Osteocyte (in vitro differentiated cells): ENCODE results near the gene SMIM29. TPM values are rescaled to one million over a fixed set of nuclear protein-coding genes. Genes with fewer than 3 reads are reported as not detected.
A peak's percentile ranks its signal among the peaks of the same experiment; 100 is the strongest.

Experiments
- DNase-seq: peaks from one replicate; pipeline ENCODE4 v3.0.0; 2021; ENCODE audit warnings: mixed read lengths; ENCODE audit not compliant: unreplicated experiment; ENCODE audit errors: extremely low spot score
- H3K27ac Mint-ChIP-seq: one replicate; pipeline ENCODE4 v1.8.0; 2021; ENCODE audit warnings: mild to moderate bottlenecking, mixed read lengths; ENCODE audit not compliant: unreplicated experiment
- H3K27me3 Mint-ChIP-seq: one replicate; pipeline ENCODE4 v1.8.0; 2021; ENCODE audit warnings: mixed read lengths; ENCODE audit not compliant: unreplicated experiment
- H3K36me3 Mint-ChIP-seq: one replicate; pipeline ENCODE4 v1.8.0; 2021; ENCODE audit warnings: mixed read lengths; ENCODE audit not compliant: unreplicated experiment
- H3K4me1 Mint-ChIP-seq: one replicate; pipeline ENCODE4 v1.8.0; 2021; ENCODE audit warnings: mixed read lengths; ENCODE audit not compliant: unreplicated experiment
- H3K4me3 Mint-ChIP-seq: one replicate; pipeline ENCODE4 v1.8.0; 2021; ENCODE audit warnings: mild to moderate bottlenecking, moderate library complexity, mixed read lengths; ENCODE audit not compliant: unreplicated experiment
- H3K9me3 Mint-ChIP-seq: one replicate; pipeline ENCODE4 v1.8.0; 2021; ENCODE audit warnings: mixed read lengths; ENCODE audit not compliant: unreplicated experiment
- total RNA-seq: library from RNA; stranded (reverse); gene quantifications from 2 replicates; pipeline ENCODE4 v1.2.1, GENCODE V29; 2021
- TF ChIP-seq, protein P1 (sequence below): fragments of 200-600 bp; sonication (generic); IDR thresholded peaks from 2 replicates; pipeline ENCODE4 v1.5.0; 2021; ENCODE audit warnings: antibody characterized with exemption, mild to moderate bottlenecking, moderate library complexity

The SMIM29 gene
- total RNA-seq, 1 donor from 2014 or later = 23.2 TPM

DNA sequence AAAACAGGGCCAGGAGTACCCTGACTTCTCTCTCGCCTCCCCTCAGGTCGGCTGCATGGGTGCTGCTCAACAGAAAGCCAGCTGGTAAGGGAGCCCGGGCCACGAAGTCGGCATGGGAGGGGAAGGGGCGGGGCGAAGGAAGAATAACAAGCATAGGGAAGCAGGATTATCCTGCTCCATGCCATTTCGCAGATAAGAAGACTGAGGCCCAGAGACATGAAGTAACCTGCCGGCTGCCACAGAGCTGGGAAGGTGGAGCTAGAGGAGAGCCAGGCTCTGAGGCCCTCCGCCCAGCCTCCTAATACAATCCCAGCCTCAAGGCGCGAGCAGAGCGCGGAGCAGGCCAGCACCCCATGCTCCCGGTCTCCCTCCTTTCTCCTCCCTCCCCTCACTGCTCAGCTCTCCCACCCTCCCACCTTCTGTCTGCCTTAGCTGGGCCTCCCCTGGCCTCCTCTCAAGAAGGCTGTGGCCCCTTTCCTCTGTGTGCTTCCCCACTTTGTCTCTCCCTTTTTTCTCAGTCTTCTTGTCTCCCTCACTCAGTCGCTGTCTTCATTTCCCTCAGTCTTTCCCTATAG lies 25.3 kb downstream of the SMIM29 start:
- TF ChIP-seq, protein P1, sequence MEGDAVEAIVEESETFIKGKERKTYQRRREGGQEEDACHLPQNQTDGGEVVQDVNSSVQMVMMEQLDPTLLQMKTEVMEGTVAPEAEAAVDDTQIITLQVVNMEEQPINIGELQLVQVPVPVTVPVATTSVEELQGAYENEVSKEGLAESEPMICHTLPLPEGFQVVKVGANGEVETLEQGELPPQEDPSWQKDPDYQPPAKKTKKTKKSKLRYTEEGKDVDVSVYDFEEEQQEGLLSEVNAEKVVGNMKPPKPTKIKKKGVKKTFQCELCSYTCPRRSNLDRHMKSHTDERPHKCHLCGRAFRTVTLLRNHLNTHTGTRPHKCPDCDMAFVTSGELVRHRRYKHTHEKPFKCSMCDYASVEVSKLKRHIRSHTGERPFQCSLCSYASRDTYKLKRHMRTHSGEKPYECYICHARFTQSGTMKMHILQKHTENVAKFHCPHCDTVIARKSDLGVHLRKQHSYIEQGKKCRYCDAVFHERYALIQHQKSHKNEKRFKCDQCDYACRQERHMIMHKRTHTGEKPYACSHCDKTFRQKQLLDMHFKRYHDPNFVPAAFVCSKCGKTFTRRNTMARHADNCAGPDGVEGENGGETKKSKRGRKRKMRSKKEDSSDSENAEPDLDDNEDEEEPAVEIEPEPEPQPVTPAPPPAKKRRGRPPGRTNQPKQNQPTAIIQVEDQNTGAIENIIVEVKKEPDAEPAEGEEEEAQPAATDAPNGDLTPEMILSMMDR = no peak
- Mint-ChIP-seq H3K27me3 (no peaks in the 10 kb centered on the region), H3K4me1 (peaks cover 10% of the 10 kb centered on the region), H3K27ac (peak overlapping the region; percentile 97), H3K4me3 (peak overlapping the region; percentile 79), H3K9me3 (no peaks in the 10 kb centered on the region), H3K36me3 (no peaks in the 10 kb centered on the region)
- DNase-seq = no peak

GRCh38 chr6:34218691-34219090 lies 30.1 kb downstream of the SMIM29 start:
- no peaks in the 10 kb centered on the region for H3K27me3 Mint-ChIP-seq
- no peaks in the 10 kb centered on the region for H3K36me3 Mint-ChIP-seq
- TF ChIP-seq, protein P1 = no peak
- H3K4me3 Mint-ChIP-seq = no peak overlapping the region
- DNase-seq = no peak
- no peaks in the 10 kb centered on the region for H3K9me3 Mint-ChIP-seq
- H3K4me1 Mint-ChIP-seq = peaks cover 9% of the 10 kb centered on the region
- H3K27ac Mint-ChIP-seq = no peak overlapping the region

DNA sequence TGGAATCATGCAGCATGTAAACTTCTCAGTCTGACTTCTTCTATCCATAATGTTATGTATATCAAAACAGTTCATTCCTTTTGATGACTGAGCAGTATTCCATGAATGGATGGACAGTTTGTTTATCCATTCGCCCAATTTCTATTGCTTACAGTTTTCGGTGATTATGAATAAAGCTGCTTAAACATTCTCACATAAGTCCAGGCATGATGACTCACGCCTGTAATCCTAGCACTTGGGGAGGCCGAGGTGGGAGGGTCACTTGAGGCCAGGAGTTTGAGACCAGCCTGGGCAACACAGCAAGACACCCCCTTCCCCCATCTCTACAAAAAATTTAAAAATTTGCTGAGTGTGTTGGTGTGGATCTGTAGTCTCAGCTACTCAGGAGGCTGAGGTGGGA lies 35.0 kb downstream of the SMIM29 start:
- TF ChIP-seq, protein P1 = no peak
- H3K27me3 Mint-ChIP-seq = no peaks in the 10 kb centered on the region
- no peaks in the 10 kb centered on the region for H3K36me3 Mint-ChIP-seq
- H3K4me3 Mint-ChIP-seq = no peak overlapping the region
- H3K27ac Mint-ChIP-seq = no peak overlapping the region
- peaks cover 2% of the 10 kb centered on the region for H3K4me1 Mint-ChIP-seq
- no peaks in the 10 kb centered on the region for H3K9me3 Mint-ChIP-seq
- no peak for DNase-seq

DNA sequence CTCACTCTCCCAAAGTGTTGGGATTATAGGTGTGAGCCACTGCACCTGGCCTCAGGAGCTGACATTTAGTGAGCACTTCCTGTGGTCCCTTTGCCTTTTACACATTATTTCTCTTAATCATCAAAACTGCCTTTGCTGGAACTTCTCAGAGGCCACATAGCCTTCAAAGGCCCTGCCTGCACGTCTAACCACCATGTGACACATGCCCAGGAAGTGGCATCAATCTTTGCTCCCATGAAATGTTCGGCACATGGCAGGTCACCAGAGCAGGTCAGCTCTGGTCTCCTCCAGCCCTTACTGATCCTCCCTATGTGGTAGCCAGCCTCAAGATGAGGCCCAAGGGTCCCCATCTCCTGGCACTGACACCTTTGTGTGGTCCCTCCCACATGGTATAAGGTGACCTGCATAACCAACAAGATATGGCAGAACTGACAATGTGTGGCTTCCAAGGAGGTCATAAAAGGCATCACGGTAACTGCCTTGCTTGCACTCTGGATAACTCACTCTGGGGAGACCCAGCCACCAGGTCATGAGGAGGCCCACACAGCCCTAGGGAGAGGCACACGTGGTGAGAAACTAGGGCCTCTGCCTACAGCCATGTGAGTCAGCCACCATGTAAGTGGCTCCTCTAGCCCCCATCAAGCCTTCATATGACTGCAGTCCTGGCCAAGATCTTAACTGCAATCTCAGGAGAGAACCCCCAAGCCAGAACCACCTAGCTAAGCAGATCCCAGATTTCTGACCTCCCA lies 40.9 kb downstream of the SMIM29 start:
- H3K4me3 Mint-ChIP-seq = no peak overlapping the region
- H3K27me3 Mint-ChIP-seq = no peaks in the 10 kb centered on the region
- TF ChIP-seq, protein P1 = no peak
- no peaks in the 10 kb centered on the region for H3K9me3 Mint-ChIP-seq
- H3K27ac Mint-ChIP-seq = no peak overlapping the region
- no peak for DNase-seq
- H3K4me1 Mint-ChIP-seq = no peaks in the 10 kb centered on the region
- H3K36me3 Mint-ChIP-seq = no peaks in the 10 kb centered on the region

DNA sequence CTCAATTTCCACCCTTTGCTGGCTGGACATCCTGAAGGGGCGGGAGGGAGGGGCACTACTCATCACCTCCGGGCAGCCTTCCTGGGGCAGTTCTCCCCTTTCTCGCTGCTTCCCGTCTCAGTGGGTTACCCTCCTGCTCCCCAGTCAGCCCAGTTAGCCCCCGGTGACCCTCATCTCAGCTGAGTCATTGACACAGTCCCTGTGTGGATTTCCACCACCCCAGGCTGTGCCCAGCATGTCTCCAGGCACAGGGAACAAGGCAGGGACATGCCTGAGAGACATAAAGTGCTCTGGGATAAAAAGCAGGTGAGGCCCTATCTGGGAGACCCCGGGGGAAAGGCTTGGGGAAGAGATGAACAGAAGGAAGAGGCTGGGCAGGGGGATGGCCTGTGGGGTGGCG lies 42.1 kb downstream of the SMIM29 start:
- Mint-ChIP-seq H3K4me1 (no peaks in the 10 kb centered on the region), H3K27ac (no peak overlapping the region), H3K4me3 (no peak overlapping the region), H3K9me3 (no peaks in the 10 kb centered on the region), H3K36me3 (no peaks in the 10 kb centered on the region), H3K27me3 (no peaks in the 10 kb centered on the region)
- TF ChIP-seq, protein P1 = no peak
- DNase-seq = no peak
